DMS 273 treated with DMSO at 0.1 percent for 48 hours (cell line): ENCODE data around the gene LRRN3.
A peak's percentile ranks its signal among the peaks of the same experiment; 100 is the strongest.
"Not testable (repeated sequence)": the region's sequence is repeated elsewhere in the genome, so short reads cannot be mapped to it uniquely, and the experiment has no call there.

Experiments used
- DNase-seq: peaks from one replicate; lab custom pipeline; 2025; lab: John Stamatoyannopoulos, UW

Gene LRRN3

DNA sequence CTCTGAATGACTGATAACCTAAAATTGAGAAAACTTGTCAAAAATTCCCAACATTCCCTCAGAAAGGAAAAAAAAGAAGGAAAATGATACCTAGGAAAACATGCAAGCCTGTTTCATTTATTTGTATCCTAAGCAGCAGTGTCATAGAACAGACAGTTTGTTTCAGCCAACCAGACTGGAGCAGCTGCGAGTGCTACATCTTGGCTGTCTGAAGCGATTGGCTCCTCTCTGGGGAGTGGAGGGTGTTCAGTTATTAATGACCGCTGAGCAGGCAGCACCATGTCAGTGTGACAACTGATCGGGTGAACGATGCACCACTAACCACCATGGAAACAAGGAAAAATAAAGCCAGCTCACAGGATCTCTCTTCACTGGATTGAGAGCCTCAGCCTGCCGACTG is at the start of gene LRRN3:
LRRN3 (plus strand) TSS at position 282 of the 400 bp plus-strand sequence. CDS start 31,646 bp downstream, outside the sequence.
- peak; percentile 80 for DNase-seq

DNA sequence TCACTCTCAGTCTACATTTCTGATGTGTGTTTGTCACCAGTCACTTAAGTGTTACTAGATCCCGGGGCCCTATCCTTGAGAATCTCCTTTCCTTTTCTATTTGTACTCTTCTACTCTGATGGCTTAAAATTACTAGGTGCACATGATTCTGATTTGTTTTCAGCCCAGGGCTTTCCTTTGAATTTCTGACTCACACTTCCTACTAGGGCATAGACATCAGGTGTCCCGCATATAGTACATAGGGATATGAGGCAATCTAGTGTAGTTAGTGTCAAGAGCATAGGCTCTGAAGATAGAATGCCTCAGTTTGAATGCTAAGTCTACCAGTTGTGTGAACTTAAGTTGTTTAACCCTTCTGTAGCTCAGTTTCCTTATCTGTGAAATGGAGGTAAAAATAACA is 49.4 kb upstream of the LRRN3 start:
- DNase-seq: no peak

DNA sequence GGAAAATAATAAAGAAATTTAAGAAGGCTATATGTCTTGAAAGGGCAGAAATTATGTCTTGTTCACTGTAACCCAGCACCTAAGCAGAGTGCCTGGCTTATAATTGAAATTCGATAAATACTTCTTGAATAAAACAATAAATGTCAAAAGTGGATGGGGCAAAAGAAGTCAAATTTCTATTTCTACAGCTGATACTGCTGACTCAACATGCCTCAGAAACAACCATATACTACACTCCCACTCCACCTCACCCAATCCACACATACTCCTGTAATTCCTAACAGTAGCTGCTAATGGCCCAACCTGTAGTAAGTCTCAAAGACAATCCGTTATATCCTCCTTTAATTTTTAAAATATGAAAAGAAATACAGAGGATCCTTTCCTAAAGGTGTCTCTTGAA is 48.1 kb upstream of the LRRN3 start:
- no peak for DNase-seq

DNA sequence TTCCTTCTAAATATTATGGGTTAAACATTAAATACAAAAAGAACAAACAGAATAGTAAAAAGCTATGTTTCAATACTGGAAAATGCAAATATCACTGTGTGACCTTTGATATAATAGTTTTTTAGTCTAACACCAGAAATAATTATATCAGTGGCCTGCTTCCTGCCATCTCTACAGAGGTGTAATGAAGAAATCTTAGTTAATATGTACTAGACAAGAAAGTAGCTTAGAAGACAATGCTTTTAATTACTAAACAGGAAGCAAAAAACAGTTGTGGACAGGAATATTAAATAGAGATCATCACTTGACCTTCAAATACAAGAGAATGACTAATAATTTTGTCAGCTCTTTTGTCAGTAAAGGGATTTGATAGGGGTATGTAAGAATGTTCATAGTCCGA is 47.4 kb upstream of the LRRN3 start:
- DNase-seq: no peak

DNA sequence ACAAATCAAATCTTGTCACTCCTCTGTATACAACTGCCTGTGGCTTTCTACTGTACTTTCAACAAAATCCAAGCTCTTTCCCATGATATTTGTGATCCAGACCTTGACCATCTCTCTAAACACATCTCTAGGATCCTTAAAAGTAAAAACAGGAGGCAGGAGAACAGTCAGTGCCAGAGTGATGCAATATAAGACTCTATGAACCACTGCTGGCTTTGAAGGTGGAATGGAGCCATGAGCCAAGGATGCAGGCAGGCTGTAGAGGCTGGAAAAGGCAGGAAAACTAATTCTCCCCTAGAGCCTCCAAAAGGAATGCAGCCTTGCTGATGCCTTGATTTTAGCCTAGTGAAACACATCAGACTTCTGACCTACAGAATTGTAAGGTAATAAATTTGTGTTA is 45.5 kb upstream of the LRRN3 start:
- no peak for DNase-seq

DNA sequence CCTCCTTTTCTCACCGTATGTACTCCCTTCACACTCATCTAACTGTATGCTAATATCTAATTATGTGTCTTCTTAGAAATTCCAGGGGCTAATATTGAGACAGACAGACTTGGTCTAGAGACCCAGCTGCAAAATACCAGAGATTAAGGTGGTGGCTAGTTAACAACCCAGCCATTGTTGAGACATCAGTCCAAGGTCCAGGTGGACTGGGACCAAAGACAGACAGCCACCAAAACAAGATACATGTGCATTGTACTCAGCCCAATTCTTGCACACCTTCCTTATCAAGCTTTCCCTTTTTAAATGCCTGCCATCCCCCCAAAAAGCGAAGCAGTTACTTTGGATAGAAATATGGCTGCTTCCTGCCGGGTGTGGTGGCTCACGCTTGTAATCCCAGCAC is 43.3 kb upstream of the LRRN3 start:
- no peak for DNase-seq

DNA sequence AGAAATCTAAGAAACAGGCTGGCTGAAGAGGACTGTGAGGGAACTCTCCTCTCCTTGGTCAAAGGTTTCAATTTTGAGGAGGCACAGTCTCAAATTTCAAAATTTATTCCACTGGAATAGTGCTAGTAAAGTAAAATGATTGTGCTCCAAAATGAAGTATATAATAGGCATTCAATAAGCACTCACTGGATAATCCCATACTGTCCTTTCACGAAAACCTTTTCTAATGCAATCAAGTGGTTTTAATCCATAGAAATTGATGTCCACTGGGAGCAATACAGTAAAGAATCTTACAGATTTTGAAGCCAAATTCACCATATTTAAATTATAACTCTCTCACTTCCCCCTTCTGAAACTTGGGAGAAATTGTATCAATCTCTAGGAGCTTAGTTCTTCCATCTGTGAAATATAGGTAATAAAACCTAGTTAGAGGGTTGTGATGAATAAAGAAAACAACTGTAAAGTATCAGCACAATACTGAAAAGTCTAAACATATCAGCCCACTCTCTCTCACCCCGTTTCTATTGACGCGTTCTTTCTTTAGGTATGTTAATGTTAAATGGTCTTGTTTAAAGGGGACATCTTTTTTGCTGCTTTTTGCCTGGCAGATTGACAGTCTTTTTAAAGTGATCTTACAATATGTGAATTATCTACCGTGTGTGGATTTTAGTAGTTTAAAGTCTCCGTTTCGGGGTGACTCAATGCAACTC is 40.8 kb upstream of the LRRN3 start:
- DNase-seq: no peak

DNA sequence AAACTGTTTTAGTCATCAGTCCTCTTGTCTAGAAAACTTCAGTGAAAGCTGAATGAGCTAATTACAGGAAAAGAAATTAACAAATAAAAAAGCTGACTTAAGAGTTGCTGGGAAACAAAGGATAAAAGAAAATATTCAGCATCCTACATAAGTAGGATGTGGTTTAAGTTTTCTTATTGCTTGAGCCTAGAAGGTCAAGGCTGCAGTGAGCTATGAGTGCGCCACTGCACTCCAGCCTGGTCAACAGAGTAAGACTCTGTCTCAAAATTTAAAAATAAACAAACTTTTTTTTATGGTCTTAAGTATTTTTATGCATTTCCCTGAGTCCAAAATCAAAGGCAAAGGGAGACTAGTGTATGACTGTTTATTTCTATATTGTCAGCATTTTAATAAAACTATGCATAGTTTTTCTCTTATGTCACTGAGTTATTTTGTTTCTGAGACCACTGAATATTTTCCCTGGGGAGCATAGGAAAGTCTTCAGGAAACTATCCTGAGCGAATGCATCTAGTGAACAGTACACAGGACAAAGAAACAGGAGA is 40.0 kb upstream of the LRRN3 start:
- no peak for DNase-seq

DNA sequence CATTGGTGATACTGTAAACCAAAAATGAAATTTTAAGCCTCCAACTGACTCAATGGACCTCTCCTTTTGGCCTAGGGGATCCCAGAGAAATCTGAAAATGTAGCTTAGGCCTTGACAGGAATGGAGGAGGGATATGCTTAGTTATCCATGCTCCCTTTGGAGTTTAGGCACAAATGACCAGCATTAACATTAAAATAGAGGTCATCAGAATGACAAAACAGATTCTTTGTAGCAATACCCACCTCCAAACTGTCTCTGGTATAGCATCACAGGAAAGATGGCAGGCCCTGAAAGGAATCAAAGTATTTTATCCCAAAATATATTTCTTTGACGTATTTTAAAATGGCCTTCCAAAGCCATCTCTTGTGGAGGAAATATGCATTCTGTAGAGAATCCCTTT is 39.1 kb upstream of the LRRN3 start:
- DNase-seq: no peak

DNA sequence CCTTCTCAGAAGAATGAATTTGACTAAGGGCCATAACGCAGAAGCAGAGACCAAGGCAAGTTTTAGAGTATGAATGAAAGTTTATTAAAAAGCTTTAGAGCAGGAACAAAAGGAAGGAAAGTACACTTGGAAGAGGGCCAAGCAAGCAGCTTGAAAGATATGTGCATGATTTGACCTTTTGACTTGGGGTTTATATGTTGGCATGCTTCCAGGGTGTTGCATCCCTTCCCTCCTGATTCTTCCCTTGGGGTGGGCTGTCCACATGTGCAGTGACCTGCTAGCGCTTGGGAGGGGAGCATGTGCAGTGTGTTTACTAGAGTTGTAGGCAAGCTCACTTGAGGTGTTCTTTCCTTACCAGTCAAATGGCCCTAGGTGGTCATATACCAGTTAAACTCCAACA is 37.9 kb upstream of the LRRN3 start:
- DNase-seq: no peak

DNA sequence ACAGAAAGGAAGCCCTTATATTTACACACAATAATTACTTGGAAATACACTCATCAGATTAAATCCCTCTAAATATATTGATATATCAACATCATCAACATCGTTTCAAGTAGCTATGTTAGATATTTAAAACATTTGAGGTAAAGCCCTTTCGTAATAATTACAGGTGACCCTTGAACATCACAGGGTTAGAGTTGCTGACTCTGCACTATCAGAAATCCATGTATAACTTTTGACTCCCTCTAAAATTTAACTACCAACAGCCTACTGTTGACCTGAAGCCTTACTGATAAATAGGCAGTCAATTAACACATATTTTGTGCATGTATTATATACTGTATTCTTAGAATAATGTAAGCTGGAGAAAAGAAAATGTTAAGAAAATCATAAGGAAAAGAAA is 34.6 kb upstream of the LRRN3 start:
- DNase-seq: no peak

DNA sequence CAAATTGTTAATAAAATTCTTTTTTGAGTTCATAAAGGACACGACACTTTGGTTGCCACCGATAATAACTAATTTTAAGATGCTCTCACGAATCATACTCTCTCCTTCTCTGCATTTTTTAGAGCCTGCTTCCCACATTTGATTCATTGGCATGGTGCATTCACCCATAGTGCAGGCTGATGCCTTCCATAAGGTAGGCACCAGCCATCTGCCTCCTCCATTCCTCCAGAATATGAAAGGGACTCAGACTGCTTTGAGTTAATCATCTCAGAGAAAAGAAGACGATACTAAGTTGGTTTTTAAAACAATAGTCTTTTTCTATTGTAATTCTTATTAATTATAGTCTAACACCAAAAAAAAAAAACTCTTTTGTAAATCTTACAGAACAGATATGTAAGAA is 33.9 kb upstream of the LRRN3 start:
- no peak for DNase-seq

DNA sequence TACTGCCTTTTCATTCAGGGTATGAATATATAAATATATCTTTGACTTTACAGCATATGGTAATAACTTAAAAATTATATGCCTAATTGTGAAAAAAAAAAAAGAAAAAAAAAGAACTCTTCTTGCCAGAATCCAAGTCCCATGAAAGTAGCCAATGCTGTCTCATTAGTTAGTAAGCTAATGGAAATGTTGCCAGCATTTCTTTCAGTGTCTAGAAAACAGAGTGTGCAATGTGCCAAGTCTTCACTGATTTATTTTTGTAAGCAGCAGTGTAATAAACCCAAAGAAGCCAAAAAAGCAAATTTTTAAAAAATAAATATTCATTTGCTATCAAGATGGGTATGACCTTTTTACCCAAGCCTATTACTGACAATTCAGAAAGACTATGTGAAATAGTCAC is 31.1 kb upstream of the LRRN3 start:
- no peak for DNase-seq

DNA sequence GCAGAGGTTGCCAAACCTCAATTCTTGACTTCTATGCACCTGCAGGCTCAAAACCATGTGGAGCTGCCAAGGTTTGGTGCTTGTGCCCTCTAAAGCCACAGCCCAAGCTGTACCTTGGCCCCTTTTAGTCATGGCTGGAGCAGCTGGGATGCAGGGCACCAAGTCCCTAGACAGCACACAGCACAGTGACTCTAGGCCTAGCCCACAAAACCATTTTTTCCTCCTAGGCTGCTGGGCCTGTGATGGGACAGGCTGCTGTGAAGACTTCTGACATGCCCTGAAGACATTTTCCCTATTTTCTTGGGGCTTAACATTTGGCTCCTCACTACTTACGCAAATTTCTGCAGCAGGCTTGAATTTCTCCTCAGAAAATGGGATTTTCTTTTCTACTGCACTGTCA is 27.8 kb upstream of the LRRN3 start:
- no peak for DNase-seq

DNA sequence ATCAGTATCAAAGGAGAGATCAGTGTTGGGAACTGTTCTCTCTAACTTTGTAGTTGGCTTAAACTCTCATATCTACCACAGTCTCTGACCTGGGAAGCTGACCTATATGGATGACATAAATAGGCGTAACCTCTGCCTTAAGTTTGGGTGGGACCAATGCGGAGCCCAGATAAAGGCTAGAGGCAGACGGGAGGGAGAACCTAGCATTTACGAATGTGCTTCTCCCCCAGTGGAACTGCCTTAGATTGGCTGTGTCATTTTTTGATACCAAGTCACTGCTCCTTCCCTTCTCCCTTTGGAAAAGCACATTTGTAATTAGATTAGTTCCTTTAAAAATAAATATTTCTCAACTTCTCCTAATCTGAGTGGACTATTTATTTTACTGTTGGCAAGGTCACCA is 23.7 kb upstream of the LRRN3 start:
- no peak for DNase-seq

DNA sequence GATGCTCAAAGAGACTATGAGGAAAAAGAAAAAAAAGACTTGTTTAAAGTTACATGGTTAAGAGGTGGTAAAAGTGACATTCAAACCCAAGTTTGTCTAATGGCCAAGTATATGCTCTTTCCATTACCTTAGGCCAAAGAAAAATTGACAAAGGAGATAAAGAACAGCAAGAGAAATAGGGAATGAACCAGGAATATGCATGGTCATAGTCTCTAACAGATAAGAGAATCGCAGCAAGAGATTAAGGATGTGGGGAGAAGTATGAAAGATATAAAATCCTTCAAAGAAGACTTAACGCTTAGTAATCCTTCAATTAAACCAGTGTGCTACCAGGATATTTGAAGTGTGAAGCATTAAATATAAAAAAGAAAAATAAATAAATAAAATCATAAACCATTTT is 23.2 kb upstream of the LRRN3 start:
- no peak for DNase-seq

DNA sequence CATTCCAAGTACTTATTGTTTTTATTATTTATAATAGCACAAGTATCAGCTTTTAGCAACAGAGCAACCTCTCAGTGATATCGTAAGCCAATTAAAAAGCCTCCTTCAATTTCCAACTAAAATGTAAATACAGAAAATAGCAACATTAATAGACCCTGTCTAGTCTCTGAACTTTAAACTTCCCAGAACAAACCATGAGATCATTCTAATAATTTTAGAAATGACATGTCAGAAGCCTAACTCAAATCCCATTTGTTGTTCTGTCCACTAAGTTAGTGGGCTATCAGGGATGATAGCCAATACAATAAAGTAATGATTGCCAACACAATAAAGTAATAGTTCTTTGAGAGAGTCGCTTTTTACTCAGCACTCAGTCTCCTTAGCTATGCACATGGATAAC is 22.3 kb upstream of the LRRN3 start:
- DNase-seq: no peak

DNA sequence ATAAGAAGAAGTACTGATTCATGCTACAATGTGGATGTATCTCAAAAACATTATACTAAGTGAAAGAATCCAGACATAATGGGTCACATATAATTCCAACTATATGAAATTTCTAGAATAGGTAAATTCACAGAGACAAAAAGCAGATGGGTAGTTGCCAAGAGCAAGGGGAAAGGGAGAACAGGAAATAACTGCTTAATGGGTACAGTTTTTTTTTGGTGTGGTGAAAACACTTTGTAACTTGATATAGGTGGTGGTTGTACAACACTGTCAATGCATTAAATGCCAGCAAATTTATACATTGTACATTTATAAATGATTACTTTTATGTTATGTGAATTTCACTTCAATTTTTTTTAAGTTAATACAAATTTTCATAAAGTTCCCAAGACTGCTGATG is 19.4 kb upstream of the LRRN3 start:
- no peak for DNase-seq

DNA sequence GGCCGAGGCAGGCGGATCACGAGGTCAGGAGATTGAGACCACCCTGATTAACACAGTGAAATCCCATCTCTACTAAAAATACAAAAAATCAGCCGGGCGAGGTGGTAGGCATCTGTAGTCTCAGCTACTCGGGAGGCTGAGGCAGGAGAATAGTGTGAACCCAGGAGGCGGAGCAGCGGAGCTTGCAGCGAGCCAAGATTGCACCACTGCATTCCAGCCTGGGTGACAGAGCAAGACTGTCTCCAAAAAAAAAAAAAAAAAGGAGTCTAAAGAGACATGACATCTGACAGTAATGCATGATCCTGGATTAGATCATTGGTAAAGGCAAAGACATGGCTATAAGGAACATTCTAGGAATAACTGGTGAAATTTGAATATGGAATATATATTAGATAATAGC is 18.3 kb upstream of the LRRN3 start:
- not testable (repeated sequence) for DNase-seq

DNA sequence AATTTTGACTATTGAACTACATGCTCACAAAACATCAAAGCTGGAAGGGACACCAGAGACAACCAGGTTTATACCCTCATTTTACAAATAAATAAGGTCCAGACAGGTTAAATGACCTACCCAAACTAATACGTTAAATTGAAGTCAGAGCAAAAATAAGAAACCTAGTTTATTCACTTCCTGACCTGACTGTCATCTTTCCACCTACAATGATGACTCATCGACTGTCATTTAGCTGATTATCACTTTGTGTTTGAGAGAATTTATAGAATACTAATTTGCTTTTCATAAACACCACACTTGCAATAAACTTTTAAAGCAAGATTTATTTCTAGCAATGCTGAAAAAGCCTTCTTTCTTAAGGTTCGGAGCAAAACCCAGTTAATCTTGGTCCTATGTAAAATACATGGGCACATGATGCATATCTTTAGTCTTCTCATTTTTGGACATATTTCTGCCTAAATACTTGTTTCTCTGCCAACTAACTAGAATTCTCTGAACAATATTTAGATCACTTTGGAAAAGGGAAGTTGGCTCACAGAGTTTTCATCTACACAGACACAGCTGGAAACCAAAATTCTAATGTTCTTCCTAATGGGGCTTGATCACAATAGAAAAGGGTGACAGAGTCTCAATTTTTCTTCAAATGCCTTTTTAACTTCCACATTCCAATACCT is 16.7 kb upstream of the LRRN3 start:
- no peak for DNase-seq

DNA sequence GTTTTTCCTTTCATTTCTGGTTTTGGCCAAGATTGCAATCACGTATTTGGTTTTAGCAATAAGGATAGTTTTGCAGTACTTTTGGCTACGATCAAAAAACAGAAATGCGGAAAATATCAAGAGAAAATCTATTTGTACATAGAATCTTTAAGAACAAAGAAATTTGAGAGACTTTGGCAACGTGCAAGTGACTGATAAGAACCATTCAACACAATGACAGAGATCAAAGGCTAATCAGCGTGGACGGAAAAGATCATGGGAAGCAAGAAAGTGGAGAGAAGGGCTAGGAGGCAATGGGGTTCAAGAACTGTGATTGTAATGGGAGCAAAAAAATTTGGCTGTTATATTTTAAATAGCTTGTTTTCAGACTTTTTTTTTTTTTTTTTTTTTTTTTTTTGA is 16.2 kb upstream of the LRRN3 start:
- no peak for DNase-seq

DNA sequence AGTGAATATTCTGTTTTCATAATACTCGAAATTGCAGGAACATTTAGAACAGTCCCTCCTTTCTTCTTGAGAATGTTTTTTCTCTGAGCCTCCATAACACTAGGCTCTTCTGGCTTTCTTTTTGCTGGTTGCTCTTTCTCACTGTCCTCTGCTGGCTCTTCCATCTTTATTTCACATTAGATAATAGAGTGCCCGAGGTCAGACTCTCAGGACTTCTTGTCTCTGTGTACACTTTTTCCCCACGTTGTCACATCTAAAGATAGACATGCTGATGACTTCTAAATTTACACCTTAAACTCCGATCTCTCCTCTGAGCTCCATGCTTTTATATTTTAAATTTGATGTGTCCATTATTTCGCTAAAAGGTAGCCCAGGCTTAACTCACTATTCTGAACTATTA is 15.4 kb upstream of the LRRN3 start:
- no peak for DNase-seq

DNA sequence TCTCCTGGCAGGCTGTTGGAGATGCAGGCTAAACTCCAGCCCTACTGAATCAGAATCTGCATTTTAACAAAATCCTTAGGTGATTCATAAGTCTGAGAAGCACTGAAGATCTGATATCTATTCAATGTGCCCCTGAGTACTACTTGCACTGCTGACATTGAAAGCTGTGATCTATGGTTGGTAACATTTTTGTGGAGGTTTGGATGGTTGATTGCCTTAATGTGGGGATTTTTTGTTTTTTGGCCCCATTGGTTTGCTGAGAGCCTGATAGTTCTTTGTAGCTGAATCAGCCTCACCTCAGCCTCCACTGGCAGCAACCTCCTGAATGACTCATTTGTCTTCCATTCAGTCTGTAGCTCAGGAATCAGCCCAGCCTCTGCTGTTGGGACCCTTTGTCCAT is 14.7 kb upstream of the LRRN3 start:
- no peak for DNase-seq

DNA sequence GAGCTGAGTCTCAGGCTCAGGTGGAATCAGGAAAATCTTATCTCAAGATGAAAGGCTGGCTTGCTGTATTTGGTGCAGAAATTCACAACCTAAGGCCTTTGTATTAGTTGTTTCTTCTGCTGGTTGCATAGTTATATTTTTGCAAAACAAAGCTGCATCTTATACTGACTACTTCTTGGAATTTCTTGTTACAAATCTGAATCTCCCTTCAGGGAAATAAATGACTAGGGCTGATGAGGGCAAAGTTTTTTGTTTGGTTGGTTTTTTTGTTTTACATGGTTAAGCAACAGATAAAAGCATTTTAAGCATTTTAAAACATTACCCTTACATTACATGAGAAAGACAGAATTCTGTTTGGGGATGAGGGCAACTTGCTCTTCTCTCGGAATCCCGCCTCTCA is 13.9 kb upstream of the LRRN3 start:
- DNase-seq: no peak
